ENCODE measurements around the gene ADCYAP1.
"Not testable (repeated sequence)": the region's sequence is repeated elsewhere in the genome, so short reads cannot be mapped to it uniquely, and the experiment has no call there.

ADCYAP1 gene
- long read RNA-seq, donor 1, result 0 reads
- long read RNA-seq, donor 2, result 0 reads
- long read RNA-seq, donor 3, result 0 reads
- long read RNA-seq, donor 4, partial matches to known transcripts, result 0 of 1 reads
- long read RNA-seq, donor 4, other reads (novel, unspliced or antisense), result 0 of 1 reads
- long read RNA-seq, donor 5, result 0 reads
- long read RNA-seq, donor 6, result 0 reads
- long read RNA-seq, donor 7, result 0 reads
- long read RNA-seq, donor 8, partial matches to known transcripts, result 0 of 1 reads
- long read RNA-seq, donor 8, other reads (novel, unspliced or antisense), result 0 of 1 reads

DNA sequence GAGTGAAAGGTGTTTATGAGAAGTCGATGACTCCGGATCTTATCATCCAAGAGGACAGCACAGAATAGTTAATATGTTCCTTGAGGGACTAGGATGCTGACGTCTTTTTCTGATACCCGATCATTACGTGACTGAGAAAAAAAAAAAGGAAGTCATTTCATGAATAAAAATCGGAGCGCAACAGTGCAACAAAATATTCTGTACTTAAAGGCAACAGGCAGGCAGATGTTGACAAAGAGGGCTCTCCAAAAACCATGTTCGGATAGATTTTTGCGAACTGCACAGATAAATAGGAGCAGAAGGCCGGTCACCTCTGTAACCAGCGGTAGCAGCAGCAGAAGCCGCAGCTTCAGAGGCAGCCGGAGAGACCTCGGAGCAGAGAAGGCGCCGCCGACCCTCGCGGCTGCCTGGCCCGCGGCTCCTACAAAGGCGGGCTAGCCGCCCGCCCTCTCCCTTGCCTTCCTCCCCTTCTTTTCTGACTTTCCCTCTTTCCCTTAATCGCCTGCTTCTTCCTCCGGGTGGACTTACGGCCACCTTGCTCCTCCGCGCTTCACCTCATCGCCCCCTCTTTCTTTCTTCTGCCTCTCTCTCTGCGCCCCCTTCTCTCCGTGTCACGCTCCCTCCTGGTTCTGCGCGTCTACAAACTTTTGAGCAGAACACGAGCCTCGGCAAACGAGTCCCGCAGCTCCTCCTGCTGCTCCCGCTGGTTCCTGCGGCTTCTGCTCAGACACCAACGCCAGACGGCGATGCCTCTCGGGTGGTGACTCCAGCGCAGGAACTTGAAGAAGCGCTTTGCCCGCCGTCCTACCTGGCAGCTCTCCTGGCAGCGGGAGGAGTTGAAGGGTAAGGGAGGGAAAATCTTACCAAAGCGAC lies at the start of gene ADCYAP1:
Gene ADCYAP1 (plus strand): TSS at position 654 of the 873 bp plus-strand sequence. CDS start 516 bp downstream, outside the sequence.
- peak; percentile 37 for DNase-seq

DNA sequence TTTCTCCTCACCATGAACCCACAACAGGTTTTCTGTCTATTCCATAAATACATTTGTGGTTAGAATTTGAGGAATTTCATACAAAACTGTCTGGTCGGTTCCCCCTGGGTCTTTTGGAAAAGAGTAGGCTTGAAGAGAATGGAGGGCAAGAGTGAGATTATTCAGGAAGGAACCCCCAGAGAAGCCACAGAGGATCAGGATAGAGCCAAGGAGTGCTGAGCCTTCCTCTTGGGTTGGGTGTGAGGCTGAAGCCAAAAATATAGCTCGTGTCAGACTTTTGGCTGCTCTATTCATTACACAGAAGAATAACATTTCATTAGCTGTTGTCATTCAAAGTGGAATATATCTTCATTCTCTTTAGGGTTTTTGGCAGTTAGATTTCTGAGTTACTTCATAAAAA lies 46.7 kb upstream of the ADCYAP1 start:
- DNase-seq, result no peak

DNA sequence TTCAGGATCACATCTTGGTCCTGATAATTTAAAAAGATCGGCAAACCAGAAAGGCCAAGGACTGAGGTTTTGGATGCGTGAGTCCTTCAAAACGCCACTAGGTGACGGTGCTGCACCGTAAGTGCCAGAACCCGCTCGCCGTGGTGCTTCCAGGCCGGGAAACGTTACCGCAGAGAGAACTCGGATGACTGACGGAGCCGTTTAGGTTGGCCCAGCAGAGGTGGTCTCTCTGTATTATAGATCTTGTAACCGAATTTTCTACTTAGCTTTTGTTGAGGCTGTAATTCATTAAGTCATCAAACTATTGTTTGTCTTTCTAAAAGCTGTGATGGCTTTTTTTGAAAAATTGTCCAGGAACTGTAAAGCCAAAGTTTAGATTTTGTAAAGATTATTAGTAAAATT lies 39.8 kb upstream of the ADCYAP1 start:
- peak; percentile 31 for DNase-seq

DNA sequence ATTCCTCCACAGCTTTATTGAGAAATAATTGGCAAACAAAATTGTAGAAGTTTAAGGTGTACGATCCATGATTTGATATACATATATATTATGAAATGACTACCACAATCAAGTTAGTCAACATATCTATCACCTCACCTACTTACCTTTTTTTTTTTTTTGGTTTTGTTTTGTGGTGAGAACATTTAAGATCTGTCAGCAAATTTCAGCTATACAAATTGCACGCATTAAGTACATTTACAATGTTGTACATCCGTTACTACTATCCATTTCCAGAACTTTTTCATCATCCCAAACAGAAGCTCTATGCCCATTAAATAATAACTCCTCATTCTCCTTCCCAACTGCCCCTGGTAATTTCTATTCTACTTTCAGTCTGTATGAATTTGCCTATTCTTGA lies 37.4 kb upstream of the ADCYAP1 start:
- DNase-seq, result no peak

DNA sequence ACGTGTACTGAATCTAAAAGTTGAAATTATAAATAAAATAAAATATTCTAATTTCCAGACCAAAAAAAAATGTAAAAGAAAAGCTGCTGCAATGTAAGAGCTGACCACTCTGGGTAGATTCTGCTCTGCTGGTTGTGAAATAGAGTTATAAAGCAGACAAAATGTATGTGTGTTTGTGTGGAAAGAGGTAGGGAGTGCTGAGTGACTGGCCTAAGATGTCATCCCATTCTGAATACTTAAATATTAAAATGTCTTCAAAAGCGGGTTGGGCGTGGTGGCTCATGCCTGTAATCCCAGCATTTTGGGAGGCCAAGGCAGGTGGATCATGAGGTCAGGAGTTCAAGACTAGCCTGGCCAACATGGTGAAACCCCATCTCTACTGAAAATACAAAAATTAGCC lies 31.2 kb upstream of the ADCYAP1 start:
- DNase-seq, result not testable (repeated sequence)

DNA sequence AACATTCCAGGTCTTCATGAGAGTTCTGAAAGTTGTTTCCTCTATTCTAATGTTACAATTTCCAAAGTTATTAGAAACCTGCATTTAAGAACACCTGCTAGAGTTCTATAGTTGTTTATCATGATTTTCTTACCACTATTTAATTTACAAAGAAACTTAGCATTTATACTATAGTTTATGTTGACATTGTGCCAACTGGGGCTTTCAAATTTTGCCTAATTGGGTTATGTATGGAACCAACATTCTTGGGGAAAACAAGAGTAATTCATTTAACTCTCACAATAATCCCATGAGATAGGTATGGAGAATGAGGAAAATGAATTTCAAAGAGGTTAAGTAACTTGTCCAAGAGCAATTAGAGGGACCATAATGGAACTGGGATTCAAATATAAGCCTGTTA lies 28.8 kb upstream of the ADCYAP1 start:
- DNase-seq, result no peak

DNA sequence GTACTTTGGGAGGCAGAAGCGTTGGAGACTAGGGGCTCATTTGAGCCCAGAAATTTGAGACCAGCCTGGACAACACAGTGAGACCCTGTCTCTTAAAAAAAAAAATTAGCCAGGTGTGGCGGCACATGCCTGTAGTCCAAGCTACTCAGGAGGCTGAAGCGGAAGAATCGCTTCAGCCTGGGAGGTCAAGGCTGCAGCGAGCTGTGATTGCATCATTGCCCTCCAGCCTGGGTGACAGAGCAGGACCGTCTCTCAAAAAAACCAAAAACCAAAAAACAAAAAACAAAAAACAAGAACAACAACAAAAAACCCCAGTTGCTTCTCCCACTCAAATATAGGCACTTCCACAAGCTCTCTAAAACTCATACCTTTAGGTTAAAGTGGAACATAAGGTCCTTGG lies 27.4 kb upstream of the ADCYAP1 start:
- DNase-seq, result no peak

DNA sequence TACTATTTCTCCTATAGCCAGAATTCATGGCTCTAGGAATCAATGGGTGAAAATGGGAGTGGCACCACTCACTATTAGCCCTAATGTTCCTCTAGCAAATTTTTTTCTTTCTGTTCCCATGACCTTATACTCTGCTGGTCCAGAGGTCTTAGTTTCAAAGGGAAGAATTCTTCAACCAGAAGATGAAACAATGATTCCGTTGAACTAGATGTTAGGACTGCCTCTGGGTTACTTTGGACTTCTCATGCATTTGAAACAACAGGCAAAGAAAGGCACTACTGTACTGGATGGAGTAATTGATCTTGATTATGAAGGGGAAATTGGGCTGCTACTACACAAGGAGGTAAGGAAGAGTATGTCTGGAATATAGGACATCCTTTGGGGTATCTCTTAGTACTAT lies 18.6 kb upstream of the ADCYAP1 start:
- DNase-seq, result no peak

DNA sequence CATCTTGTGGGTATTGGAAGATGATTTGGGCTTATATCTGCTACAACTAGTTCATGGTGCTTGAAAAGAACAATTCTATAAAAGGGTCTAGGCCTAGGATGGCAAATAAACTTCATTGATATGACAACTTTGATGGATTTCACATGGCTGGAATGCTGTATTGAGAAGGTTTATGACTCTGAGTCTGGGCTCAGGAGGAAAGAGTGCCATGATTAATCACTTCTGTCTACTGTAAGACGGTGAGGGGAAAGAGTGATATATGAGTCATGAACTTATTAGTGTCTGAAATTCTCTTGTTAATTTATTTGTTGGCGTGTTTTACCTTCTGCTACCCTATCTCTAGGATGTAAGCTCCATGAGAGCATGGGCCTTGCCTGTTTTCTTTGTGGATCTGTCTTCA lies 17.0 kb upstream of the ADCYAP1 start:
- DNase-seq, result no peak

DNA sequence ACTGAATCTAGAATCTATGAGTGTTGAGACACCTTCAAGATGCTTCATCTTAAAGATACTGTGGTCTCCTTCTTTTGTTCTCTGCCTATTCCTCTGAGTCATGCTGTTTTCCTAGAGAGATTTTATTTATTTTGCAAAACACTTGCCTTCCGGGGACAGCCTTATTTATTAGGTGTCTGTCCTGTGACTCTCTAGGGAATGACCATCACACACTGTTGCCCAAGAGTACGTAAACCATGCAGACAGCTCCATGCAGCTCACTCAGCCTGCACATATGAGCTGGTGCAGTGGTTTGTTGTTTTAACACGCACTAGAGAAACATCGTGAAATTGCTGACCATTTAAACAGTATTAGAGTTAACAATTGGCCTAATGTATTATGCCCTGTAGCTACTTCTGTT lies 12.4 kb upstream of the ADCYAP1 start:
- DNase-seq, result no peak

DNA sequence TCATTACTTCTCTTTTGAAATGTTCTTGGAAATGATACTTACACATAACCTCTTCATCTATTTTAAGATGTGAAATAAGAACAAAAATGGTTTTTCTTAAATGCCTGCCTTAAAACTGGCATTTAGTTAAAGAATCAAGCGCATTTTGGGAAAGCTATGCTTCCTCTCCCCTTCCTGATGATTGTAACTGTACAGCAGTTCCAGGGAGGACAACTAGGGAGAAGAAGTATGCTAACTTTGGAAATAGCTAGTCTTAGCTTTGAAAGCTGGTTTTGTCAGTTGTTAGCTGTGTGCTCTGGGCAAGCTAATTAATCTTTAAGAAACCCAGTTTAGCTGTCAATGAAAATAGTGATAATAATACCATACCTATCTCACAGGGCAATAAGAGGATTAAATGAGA lies 8.4 kb upstream of the ADCYAP1 start:
- no peak for DNase-seq

DNA sequence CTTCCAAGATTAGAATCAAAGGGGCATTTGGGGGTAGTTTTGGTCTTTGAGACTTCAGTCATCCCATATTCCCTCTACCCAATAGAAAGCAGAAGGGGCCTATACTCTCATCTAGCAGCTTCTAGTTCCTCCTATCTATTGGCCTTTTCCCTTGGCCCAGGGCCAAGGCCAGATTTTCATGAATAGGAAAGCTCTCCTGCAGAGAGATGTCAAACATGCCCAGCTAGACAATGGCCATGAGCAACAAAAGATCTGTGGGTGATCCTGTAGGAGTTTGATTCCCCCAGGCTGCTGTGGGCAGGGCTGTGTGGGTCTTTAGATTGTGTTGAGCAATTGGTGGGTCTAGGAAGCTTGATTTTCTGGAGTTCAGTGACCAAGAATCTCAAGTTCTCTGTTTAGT lies 2.9 kb upstream of the ADCYAP1 start:
- DNase-seq, result no peak

DNA sequence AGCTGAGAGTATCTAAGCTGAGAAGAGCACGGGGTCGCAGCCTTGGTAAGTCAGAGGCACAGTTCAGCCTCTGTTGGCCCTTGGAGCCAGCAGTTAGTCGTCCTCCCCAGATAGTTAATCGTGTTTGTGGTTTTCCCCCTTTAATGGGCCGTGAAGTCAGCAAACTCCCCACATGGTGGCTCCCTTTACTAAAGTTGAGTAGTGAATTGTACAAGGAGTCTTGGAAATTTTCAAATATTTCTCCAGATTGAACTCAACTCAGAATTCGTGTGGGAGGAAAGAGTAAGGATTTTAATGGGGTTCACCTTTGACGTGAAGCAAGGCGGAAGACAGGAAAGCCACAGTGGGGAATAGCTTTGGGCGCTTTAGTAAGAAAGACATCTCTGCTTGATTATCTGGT lies 2.4 kb upstream of the ADCYAP1 start:
- no peak for DNase-seq

DNA sequence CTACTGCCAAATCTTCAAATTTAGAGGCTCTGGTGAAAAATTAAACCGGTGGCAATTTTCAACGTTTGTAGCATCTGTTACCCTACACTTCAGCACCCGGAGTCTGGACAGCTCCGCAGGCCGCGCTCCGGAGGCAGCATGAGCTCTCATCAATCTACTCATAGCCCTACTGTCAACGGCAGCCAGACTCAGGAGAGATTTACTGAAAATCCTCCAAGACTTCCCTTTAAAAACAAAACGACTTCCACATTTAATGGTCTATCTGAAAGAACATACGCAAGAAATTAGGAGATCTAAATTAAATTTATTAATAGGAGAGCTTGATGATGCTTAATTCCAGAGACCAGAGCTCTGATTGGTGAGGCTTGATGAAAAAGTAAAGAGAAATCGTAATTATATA lies 970 bp upstream of the ADCYAP1 start:
- DNase-seq, result peak; percentile 34

DNA sequence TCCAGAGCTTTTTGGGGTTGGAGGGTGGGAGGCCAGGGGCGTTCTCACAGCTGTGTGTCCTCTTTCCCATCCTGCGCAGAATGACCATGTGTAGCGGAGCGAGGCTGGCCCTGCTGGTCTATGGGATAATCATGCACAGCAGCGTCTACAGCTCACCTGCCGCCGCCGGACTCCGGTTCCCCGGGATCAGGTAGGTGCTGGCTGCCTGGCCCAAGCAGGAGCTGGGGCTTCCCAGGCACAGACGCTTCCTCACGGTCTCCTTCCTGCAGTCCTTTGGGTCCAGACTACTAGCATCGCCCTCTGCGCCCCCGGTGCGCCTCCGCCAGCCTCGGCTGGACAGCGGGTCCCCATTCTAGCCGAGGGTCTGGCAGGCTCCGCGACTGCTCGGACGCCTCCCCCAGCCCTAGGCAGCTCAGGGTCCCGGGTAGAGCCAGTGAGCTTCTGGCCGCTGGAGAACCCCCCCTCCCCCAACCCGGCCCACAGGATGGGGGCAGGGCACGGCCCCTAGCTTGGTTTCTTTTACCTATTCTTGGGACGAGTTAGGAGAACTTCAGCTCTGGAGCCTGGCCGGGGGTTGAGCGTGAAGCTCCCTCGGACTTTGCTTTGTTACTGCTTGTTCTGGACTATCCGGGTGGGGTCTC lies 756 bp downstream of the ADCYAP1 start:
- DNase-seq, result peak; percentile 13

DNA sequence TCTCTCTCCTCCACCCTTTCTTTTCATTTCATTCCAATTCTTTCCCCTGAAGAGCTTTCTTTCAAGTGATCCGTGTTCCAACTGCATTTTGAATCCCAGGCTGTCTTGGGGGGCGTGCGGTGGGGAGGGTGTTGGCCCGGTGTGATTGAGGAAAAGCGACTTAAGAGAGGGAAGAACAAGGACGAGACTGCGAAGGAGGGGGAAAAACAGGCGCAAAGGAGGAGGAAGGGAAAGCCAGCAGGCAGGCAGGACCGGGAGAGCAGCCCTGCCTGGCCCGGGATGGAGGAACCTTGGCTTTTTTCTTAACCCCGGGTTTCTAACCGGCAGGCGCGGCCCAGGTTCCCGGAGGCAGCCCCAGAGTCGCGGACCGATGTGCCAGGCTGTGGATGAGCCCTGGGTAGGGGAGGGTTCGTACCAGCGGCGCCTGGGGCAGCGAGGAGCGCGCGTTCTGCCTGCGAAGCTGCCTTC lies 1.3 kb downstream of the ADCYAP1 start:
- DNase-seq, result no peak

DNA sequence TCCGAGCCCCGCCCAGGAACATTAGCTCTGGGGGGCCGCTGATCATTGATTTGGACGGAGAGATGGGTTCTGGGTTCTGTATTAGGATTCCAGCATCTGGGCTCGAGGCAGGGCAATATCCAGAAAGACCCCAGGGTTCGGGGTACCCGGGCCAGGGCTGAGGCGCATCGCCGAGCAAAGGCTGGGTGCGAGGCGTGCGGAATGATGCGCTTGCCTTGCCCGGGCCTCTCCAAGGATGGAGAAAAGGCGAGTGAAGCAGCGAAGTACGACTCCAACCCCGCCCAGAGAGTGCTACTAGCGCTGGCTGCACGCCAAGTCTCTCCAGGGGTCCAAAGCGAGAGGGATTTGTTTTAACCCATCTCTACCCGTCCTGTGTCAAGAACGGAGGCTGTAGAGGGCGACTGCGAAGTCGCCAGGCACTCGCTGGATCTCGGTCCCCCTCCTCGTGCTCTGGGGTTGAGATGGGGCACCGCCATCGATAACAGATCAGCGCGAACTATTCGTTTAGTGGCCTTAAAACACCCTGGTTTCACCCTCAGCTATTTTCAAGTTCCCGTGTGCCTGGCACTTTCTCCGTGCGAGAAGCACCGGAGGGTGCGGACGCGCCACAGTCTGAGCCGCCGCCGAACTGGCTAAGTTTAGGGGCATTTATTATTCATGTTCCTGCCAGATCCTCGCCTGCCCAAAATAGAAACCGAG lies 1.9 kb downstream of the ADCYAP1 start:
- DNase-seq, result peak; percentile 49

DNA sequence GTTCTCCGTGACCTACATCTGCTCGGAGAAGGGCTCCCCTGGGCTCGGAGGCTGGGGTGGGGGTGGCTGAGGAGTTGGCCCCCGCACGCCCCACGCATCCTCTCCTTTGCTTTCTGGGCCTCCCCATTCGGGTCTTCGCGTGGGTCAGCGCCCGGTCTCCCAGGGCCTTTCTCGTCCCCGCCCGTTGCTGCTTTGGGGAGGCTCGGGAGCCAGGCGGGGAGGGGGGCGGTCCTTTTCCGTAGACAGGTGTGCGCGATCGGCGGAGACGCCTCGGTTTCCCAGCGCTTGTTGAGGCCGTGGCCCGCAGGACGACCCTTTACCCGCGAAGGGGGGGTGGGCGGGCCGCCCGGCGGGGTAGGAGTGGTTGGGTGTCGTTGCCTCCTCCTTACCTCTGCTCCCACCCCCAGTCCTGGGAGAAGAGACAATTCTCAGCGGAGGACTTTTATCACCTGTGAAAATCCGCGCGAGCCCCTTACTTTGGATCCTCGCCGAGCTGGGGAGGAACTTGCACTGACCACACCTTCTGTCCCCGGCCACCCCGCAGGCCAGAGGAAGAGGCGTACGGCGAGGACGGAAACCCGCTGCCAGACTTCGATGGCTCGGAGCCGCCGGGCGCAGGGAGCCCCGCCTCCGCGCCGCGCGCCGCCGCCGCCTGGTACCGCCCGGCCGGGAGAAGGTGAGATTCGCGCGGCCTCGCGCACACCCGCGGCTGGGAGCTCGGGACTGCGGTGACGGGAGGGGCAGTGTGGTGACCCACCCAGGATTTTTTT lies 2.6 kb downstream of the ADCYAP1 start:
- peak; percentile 51 for DNase-seq

DNA sequence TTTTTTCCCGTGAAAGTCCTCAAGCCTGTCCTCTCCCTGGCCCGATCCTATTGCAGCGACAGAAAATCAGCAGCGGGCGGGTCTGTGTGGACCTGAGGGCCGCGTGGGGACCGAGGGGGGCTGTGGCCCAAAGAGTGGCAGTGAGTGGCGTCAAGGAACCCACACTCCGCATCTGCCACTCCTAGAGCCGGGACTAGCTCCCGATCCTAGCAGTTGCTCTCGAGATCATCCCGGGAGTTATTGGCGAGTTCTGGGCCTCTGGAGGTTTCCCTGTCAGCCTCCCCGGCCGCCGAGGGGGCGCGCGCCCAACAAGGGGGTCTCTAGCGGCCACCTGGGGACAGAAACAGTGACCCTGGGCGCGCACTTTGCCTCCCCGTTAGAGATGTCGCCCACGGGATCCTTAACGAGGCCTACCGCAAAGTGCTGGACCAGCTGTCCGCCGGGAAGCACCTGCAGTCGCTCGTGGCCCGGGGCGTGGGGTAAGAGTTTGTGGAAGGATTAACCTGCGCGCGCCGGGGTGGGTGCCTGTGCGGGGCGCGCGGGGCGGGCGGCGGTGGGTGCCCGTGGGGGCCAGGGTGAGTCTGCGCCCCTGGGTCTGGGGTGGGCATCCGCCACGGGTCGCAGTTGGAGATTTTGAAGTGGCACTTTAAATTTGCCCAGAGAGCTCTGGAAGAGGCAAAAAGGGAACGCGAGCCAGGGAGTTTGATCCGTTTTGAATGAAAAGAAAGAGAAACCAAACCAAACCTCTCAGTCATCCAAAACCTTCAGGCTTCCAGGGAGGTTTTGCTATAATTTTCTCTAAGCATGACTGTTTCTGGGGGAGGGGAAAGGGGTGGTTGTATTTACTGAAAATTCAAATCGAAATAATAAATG lies 3.5 kb downstream of the ADCYAP1 start:
- DNase-seq, result peak; percentile 52

Measured in right kidney (tissue), 9 donors.